Melanocyte of skin (primary cell): Measurements from ENCODE around the gene SRSF1. TPM values are rescaled to one million over a fixed set of nuclear protein-coding genes. Genes with fewer than 3 reads are reported as not detected.

Experiments
- small RNA-seq, 2 donors: library from RNA; depleted of rRNA; stranded (forward); fragments of <200 nt; gene quantifications; one replicate each; pipeline ENCODE3, GENCODE V24; 2012
- total RNA-seq, 2 donors: library from RNA; depleted of rRNA; stranded (reverse); fragments of >200 nt; gene quantifications; 2 replicates each; pipeline ENCODE4 v1.2.3, GENCODE V29; 2012

The SRSF1 gene
- total RNA-seq = 100 to 1,000 TPM; 195 to 431 TPM

GRCh38 chr17:58006924-58007780, at the start of gene SRSF1:
Gene SRSF1 (minus strand): TSS chr17:58007246. CDS start chr17:58007137, 109 bp downstream.

GRCh38 chr17:57987581-57988300, 19.3 kb downstream of the SRSF1 start, which contains the start of gene VEZF1:
Gene VEZF1 (minus strand): TSS chr17:57988254. CDS start chr17:57988111, 143 bp downstream.

GRCh38 chr17:57955183-57955931, 51.7 kb downstream of the SRSF1 start, which contains the start of gene CUEDC1:
Gene CUEDC1 (minus strand): TSS chr17:57955412. CDS start chr17:57885564, 69,848 bp downstream.

Small RNA genes lying within 50 kb of the gene (small RNA-seq; reads per million reads assigned to genes)
- gene AC015813.4 = 0 reads per million in 2 donors

Other genes with a start within 250 kb of the SRSF1 start
- gene MRPS23, start 157.2 kb downstream of the SRSF1 start, total RNA-seq = 10 to 100 TPM; 14.1 to 29.6 TPM
- 10 to 100 TPM; 14.1 to 16.3 TPM for gene CUEDC1, start 51.8 kb downstream of the SRSF1 start, total RNA-seq
- 10 to 100 TPM; 44.7 to 51.0 TPM for gene VEZF1, start 19.0 kb downstream of the SRSF1 start, total RNA-seq
- gene DYNLL2, start 76.2 kb upstream of the SRSF1 start, total RNA-seq = 10 to 100 TPM in 1 of 2 donors, 1 to 10 TPM in 1; 6.9 to 12.0 TPM
- not detected for gene OR4D1, start 141.1 kb upstream of the SRSF1 start, total RNA-seq
- not detected for gene OR4D2, start 159.7 kb upstream of the SRSF1 start, total RNA-seq
- gene EPX, start 185.5 kb upstream of the SRSF1 start, total RNA-seq = not detected
- gene MKS1, start 212.0 kb upstream of the SRSF1 start, total RNA-seq = 10 to 100 TPM; 10.3 to 15.1 TPM
- gene LPO, start 231.3 kb upstream of the SRSF1 start, total RNA-seq = not detected